GM12801 (cell line): ENCODE measurements around the gene MROH2A.

Source experiments
- CTCF ChIP-seq: IDR thresholded peaks from one replicate; pipeline ENCODE4 v1.5.1; 2011; ENCODE audit warnings: control low read depth; ENCODE audit not compliant: insufficient read length; ENCODE audit errors: extremely low read depth

The MROH2A gene

DNA sequence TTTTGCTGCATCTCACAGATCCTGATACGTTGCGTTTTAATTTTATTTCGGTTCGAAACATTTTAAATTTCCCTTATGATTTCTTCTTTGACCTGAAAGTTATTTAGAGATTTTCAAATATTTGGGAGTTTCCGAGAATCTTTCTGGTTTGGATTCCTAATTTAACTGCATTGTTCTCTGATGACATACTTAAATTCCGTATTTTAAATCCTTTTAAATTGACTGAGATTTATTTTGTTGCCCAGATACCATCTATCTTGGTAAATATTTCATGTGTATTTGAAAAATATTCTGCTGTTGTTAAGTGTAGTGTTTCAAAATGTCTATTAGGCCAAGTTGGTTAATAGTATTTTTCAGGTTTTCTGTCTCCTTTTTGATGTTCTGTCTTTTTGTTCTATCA lies 37.7 kb downstream of the MROH2A start:
- TF ChIP-seq CTCF = no peak

DNA sequence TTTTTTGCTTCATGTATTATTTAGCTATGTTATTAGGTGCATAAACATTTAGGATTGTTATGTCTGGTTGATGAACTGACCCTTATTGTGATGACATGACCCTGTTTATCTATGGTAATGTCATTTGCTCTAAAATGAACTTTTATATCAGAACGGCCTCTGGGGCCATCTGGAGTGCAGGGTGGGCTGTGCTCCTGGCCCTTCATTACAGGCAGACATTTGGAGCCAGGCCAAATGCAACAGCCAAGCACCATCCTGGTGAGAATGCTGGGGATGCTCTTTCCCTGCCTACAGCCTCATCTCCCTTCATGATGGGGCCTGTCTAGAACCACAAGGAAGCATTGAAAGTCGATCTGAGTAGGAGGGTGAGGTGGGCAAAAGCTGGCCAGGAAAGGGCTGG lies 38.2 kb downstream of the MROH2A start:
- TF ChIP-seq CTCF = no peak

- no peak for TF ChIP-seq CTCF
Measured at GRCh38 chr2:233816771-233817170, 38.6 kb downstream of the MROH2A start.

- no peak for TF ChIP-seq CTCF
Measured at GRCh38 chr2:233817361-233817911, 39.3 kb downstream of the MROH2A start.

- no peak for TF ChIP-seq CTCF
Measured at GRCh38 chr2:233817995-233818638, 40.0 kb downstream of the MROH2A start.

- TF ChIP-seq CTCF = no peak
Measured at GRCh38 chr2:233818639-233819621, 40.8 kb downstream of the MROH2A start.
